GM19397 (cell line): ENCODE measurements around the gene NRL.
"Not testable (repeated sequence)": the region's sequence is repeated elsewhere in the genome, so short reads cannot be mapped to it uniquely, and the experiment has no call there.

Experiments used
- ATAC-seq: cut with Tn5 transposase; IDR thresholded peaks from one replicate; pipeline ENCODE4 v1.9.1; 2021; ENCODE audit warnings: mild to moderate bottlenecking, moderate library complexity; ENCODE audit not compliant: unreplicated experiment

The NRL gene

GRCh38 chr14:24127673-24128072 lies 12.9 kb upstream of the NRL start:
- ATAC-seq = no peak

- ATAC-seq = no peak
Measured at GRCh38 chr14:24126939-24127338, 12.2 kb upstream of the NRL start.

- peak; percentile 47 for ATAC-seq
Measured at GRCh38 chr14:24123424-24124417, 9.0 kb upstream of the NRL start.

- ATAC-seq = no peak
Measured at GRCh38 chr14:24122898-24123297, 8.1 kb upstream of the NRL start.

GRCh38 chr14:24122416-24122815 lies 7.7 kb upstream of the NRL start:
- no peak for ATAC-seq

- no peak for ATAC-seq
Measured at GRCh38 chr14:24121210-24121609, 6.5 kb upstream of the NRL start.

GRCh38 chr14:24119691-24120090 lies 4.9 kb upstream of the NRL start:
- no peak for ATAC-seq

GRCh38 chr14:24117179-24117578 lies 2.4 kb upstream of the NRL start:
- no peak for ATAC-seq

GRCh38 chr14:24116128-24116814 lies 1.5 kb upstream of the NRL start:
- no peak for ATAC-seq

GRCh38 chr14:24115422-24116127 lies 826 bp upstream of the NRL start:
- no peak for ATAC-seq

- ATAC-seq = peak; percentile 26
Measured at GRCh38 chr14:24113801-24114531, 783 bp downstream of the NRL start.

GRCh38 chr14:24113379-24113800 lies 1.4 kb downstream of the NRL start:
- no peak for ATAC-seq

- ATAC-seq = no peak
Measured at GRCh38 chr14:24110523-24110922, 4.2 kb downstream of the NRL start.

- ATAC-seq = no peak
Measured at GRCh38 chr14:24110060-24110459, 4.7 kb downstream of the NRL start.

GRCh38 chr14:24108336-24108874 lies 6.3 kb downstream of the NRL start:
- no peak for ATAC-seq

- no peak for ATAC-seq
Measured at GRCh38 chr14:24106672-24107271, 8.0 kb downstream of the NRL start.

GRCh38 chr14:24105609-24106239 lies 9.0 kb downstream of the NRL start:
- ATAC-seq = not testable (repeated sequence)

- ATAC-seq = no peak
Measured at GRCh38 chr14:24103451-24103850, 11.3 kb downstream of the NRL start.

GRCh38 chr14:24102357-24103048 lies 12.2 kb downstream of the NRL start:
- ATAC-seq = no peak
